OCI-LY3 (cell line): Measurements from ENCODE around the gene UGT2B28.
"Not testable (repeated sequence)": the region's sequence is repeated elsewhere in the genome, so short reads cannot be mapped to it uniquely, and the experiment has no call there.

ENCODE experiments used
- EZH2phosphoT487 ChIP-seq: fragments of 200-600 bp; shearing (Covaris generic); IDR thresholded peaks from 2 replicates; pipeline ENCODE4 v1.6.1; 2018; ENCODE audit warnings: antibody characterized with exemption, mixed run types, low read depth
- TF ChIP-seq, protein P1 (sequence below): fragments of 200-600, 300-600 bp; sonication (generic); IDR thresholded peaks from 2 replicates; pipeline ENCODE4 v1.5.1; 2014; ENCODE audit warnings: antibody characterized with exemption, low read length, low read depth

DNA sequence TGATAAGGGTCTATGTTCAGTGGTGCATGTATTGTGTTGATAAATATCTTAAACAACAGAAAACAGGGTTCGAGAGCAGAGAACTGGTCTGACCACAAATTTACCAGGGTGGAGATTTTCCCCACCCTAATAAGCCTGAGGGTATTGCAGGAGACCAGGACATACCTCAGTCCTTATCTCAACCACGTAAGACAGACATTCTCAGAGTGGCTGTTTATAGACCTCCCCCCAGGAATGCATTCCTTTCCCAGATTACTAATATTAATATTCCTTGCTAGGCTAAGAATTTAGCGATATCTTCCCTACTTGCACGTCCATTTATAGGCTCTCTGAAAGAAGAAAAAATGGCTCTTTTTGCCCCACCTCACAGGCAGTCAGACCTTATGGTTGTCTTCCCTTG is 16.1 kb downstream of the UGT2B28 start:
- TF ChIP-seq, protein P1, sequence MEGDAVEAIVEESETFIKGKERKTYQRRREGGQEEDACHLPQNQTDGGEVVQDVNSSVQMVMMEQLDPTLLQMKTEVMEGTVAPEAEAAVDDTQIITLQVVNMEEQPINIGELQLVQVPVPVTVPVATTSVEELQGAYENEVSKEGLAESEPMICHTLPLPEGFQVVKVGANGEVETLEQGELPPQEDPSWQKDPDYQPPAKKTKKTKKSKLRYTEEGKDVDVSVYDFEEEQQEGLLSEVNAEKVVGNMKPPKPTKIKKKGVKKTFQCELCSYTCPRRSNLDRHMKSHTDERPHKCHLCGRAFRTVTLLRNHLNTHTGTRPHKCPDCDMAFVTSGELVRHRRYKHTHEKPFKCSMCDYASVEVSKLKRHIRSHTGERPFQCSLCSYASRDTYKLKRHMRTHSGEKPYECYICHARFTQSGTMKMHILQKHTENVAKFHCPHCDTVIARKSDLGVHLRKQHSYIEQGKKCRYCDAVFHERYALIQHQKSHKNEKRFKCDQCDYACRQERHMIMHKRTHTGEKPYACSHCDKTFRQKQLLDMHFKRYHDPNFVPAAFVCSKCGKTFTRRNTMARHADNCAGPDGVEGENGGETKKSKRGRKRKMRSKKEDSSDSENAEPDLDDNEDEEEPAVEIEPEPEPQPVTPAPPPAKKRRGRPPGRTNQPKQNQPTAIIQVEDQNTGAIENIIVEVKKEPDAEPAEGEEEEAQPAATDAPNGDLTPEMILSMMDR = not testable (repeated sequence)
- TF ChIP-seq EZH2phosphoT487 = not testable (repeated sequence)
